Measurements from ENCODE around the gene PTPRR.

Gene PTPRR

GRCh38 chr12:70892593-70892992 is 27.9 kb downstream of the PTPRR start:
- DNase-seq (ENCODE audit: low read depth), result no peak
- no peak for TF ChIP-seq CTCF (conservative IDR thresholded peaks at IDR 0.05; ENCODE audit: control insufficient read depth, insufficient read depth, low read depth, low read length)
- H3K4me3 ChIP-seq (ENCODE audit: control insufficient read depth, low read depth, low read length), result no peak overlapping the region

GRCh38 chr12:70890895-70891832 is 29.4 kb downstream of the PTPRR start:
- no peak overlapping the region for H3K4me3 ChIP-seq (ENCODE audit: control insufficient read depth, low read depth, low read length)
- TF ChIP-seq CTCF (conservative IDR thresholded peaks at IDR 0.05; ENCODE audit: control insufficient read depth, insufficient read depth, low read depth, low read length), result no peak
- DNase-seq (ENCODE audit: low read depth), result no peak

GRCh38 chr12:70885956-70886355 is 34.6 kb downstream of the PTPRR start:
- peak; percentile 12 for DNase-seq (ENCODE audit: low read depth)
- TF ChIP-seq CTCF (conservative IDR thresholded peaks at IDR 0.05; ENCODE audit: control insufficient read depth, insufficient read depth, low read depth, low read length), result no peak
- no peak overlapping the region for H3K4me3 ChIP-seq (ENCODE audit: control insufficient read depth, low read depth, low read length)

GRCh38 chr12:70883855-70884254 is 36.7 kb downstream of the PTPRR start:
- no peak for TF ChIP-seq CTCF (conservative IDR thresholded peaks at IDR 0.05; ENCODE audit: control insufficient read depth, insufficient read depth, low read depth, low read length)
- DNase-seq (ENCODE audit: low read depth), result no peak

GRCh38 chr12:70880744-70881143 is 39.8 kb downstream of the PTPRR start:
- H3K4me3 ChIP-seq (ENCODE audit: control insufficient read depth, low read depth, low read length), result no peak overlapping the region
- TF ChIP-seq CTCF (conservative IDR thresholded peaks at IDR 0.05; ENCODE audit: control insufficient read depth, insufficient read depth, low read depth, low read length), result no peak
- DNase-seq (ENCODE audit: low read depth), result no peak

More at GRCh38 chr12:70883855-70884254, 36.7 kb downstream of the PTPRR start:
- H3K4me3 ChIP-seq (ENCODE audit: control insufficient read depth, low read depth, low read length), result no peak overlapping the region

- DNase-seq (ENCODE audit: low read depth), result peak; percentile 87
- no peak overlapping the region for H3K4me3 ChIP-seq (ENCODE audit: control insufficient read depth, low read depth, low read length)
Measured at GRCh38 chr12:70876952-70877351, 43.6 kb downstream of the PTPRR start.

More at GRCh38 chr12:70876952-70877351, 43.6 kb downstream of the PTPRR start:
- TF ChIP-seq CTCF (conservative IDR thresholded peaks at IDR 0.05; ENCODE audit: control insufficient read depth, insufficient read depth, low read depth, low read length), result no peak

Measured in fibroblast of mammary gland (primary cell).